Measurements from ENCODE around the gene CTSZ. TPM values are rescaled to one million over a fixed set of nuclear protein-coding genes. Genes with fewer than 3 reads are reported as not detected.
"Not testable (repeated sequence)": the region's sequence is repeated elsewhere in the genome, so short reads cannot be mapped to it uniquely, and the experiment has no call there.

CTSZ gene
- total RNA-seq, 1 experiment from 2014 or later: 200 TPM

DNA sequence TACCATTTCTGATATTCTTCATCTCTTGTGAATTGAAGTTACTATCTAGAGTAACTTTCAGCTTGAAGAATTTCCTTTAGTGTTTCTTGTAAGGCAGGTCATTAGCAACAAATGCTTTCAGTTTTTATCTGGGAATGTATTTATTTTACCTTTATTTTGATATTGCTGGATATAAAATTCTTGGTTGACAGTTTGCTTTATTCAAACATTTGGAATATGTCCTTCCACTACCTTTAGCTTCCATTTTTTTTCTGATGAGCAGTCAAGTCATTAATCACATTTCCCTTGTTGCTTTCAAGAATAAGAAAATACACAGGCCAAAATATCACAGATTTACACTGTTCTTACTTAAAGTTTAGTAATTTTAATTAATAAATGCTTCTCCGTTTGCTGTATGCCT is 31.7 kb downstream of the CTSZ start:
- in situ Hi-C loops (cut with HindIII; ENCODE audit: low pct_unique_long_range_greater_than_20kb, low sequenced_read_pairs): no loop called here

GRCh38 chr20:58973866-58974265 is 33.2 kb downstream of the CTSZ start:
- in situ Hi-C loops (cut with HindIII; ENCODE audit: low pct_unique_long_range_greater_than_20kb, low sequenced_read_pairs): no loop called here
- DNase-seq (ENCODE audit: low read depth, low spot score): no peak

More for the DNA sequence above, 31.7 kb downstream of the CTSZ start:
- DNase-seq (ENCODE audit: low read depth, low spot score): no peak

- no peak for DNase-seq (ENCODE audit: low read depth, low spot score)
- in situ Hi-C loops (cut with HindIII; ENCODE audit: low pct_unique_long_range_greater_than_20kb, low sequenced_read_pairs): no loop called here
These were observed 33.9 kb downstream of the CTSZ start for GRCh38 chr20:58973179-58973578.

DNA sequence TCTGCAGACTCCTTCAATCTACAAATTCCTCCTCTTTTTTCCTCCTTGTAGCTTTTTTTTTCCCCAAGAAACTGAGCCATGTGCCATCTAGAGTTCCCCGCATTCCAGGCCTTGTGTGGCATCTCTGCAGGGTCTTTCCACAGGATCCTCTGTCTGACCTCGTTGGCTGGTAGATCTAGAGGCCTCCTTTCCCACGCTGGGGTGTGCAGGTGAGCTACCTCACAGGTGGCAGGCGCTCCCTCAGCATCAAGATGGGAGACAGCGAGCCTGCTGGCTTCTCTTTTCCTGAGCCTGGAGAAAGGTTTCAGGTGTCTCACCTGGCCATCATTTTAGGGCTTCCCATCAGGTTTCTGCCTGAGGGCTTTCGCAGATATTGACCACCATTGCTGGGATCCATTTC is 35.6 kb downstream of the CTSZ start:
- in situ Hi-C loops (cut with HindIII; ENCODE audit: low pct_unique_long_range_greater_than_20kb, low sequenced_read_pairs): no loop called here
- DNase-seq (ENCODE audit: low read depth, low spot score): no peak

DNA sequence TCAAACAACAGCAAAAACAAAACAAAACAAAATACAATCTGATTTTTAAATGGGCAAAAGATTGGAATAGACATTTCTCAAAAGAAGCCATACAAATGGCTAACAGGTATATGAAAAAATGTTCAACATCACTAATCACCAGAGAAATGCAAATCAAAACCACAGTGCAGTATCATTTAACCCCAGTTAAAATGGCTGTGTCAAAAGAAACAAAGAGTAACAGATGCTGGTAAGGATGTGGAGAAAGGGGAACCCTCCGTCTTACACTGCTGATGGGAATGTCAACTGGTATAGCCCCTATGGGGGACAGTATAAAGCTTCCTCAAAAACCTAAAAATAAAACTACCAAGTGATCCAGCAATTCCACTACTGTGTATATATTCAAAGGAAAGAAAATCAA is 36.9 kb downstream of the CTSZ start:
- in situ Hi-C loops (cut with HindIII; ENCODE audit: low pct_unique_long_range_greater_than_20kb, low sequenced_read_pairs): no loop called here
- DNase-seq (ENCODE audit: low read depth, low spot score): no peak

- in situ Hi-C loops (cut with HindIII; ENCODE audit: low pct_unique_long_range_greater_than_20kb, low sequenced_read_pairs): no loop called here
- no peak for DNase-seq (ENCODE audit: low read depth, low spot score)
These were observed 37.6 kb downstream of the CTSZ start for GRCh38 chr20:58969439-58969838.

- no peak for DNase-seq (ENCODE audit: low read depth, low spot score)
- in situ Hi-C loops (cut with HindIII; ENCODE audit: low pct_unique_long_range_greater_than_20kb, low sequenced_read_pairs): no loop called here
These were observed 39.2 kb downstream of the CTSZ start for GRCh38 chr20:58967652-58968429.

DNA sequence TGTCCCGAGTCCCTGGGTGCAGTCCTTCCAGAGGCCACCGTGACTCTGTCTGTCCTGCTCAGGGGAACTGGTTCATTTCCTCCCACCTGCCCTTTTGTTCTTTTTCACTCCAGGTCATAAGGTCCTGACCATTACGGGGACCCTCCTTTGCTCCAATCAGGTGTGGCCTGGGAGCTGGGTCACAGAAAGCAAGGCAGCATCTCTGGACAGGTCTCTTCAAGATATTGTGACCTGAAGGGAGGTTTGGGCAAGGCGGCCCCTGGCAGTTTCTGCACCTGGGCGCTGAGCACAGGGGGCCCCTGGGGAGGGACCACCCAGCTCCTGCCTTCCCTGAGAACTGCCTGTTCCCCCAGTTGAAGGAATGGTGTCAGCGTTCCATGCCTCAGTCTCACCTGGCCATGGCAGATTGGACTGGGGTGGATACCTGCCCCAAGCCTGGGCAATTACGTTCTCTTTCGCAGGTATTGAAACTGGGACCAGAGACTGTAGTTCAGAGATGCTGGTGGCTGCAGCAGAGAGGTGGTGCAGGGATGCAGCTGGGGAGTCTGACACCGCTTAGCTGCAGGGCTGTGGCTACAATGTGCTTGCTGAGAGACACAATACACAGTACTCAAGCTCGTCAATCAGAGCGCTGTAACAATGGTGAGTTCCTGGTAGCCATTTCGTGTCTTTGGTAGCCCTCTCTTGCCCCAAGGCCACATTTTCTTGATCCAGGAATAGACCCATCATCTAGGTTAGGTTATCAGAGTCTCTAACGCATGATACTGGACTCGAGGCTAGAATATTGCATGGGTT is 41.6 kb downstream of the CTSZ start:
- DNase-seq (ENCODE audit: low read depth, low spot score): no peak
- in situ Hi-C loops (cut with HindIII; ENCODE audit: low pct_unique_long_range_greater_than_20kb, low sequenced_read_pairs): no loop called here

DNA sequence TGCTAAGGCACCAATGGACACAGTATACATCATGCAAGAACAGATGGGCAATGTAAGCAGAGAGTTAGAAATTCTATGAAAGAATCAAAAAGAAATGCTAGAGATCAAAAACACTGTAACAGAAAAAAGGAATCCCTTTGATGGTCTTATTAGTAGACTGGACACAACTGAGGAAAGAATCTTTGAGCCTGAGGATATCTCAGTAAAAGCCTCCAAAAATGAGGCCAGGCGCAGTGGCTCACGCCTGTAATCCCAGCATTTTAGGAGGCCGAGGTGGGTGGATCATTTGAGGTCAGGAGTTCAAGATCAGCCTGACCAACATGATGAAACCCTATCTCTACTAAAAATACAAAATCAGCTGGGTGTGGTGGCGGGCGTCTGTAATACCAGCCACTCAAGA is 43.1 kb downstream of the CTSZ start:
- DNase-seq (ENCODE audit: low read depth, low spot score); in situ Hi-C loops (cut with HindIII; ENCODE audit: low pct_unique_long_range_greater_than_20kb, low sequenced_read_pairs): not testable (repeated sequence)

GRCh38 chr20:58963060-58963584 is 43.9 kb downstream of the CTSZ start:
- in situ Hi-C loops (cut with HindIII; ENCODE audit: low pct_unique_long_range_greater_than_20kb, low sequenced_read_pairs): no loop called here
- DNase-seq (ENCODE audit: low read depth, low spot score): peak; percentile 42

DNA sequence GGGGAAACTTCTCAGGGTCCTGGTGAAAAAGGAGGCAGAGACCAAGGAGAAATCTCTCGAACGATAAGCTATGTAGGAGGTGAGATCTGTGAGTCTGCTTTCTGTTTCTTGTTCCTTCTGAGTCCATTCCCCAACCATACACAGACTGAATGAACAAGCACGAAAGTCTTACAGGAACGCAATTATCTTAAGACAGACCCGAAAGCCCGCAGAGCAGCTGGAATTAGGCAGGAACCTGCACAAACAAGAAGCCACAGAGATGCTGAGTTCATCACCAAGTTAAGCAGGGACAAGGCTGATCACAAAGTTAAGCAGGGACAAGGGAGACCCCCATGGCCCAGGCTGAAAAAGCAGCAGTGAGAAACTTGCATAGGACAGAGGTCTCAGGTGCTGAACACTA is 47.4 kb downstream of the CTSZ start:
- DNase-seq (ENCODE audit: low read depth, low spot score): no peak
- in situ Hi-C loops (cut with HindIII; ENCODE audit: low pct_unique_long_range_greater_than_20kb, low sequenced_read_pairs): no loop called here

DNA sequence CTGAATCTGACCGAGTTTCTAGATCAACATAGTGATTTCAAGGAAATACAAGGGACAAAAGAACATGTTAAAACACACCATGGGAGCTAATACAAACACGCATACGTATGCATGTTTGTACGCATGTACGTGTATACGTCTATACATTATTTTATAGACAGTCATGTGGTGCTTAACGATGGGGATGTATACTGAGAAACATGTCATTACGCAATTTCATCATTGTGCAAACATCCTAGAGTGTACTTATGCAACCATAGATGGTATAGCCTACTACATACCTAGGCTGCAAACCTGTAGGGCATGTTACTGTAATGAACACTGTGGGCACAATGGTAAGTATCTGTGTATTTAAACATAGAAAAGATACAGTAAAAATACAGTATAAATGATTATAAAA is 51.0 kb downstream of the CTSZ start:
- in situ Hi-C loops (cut with HindIII; ENCODE audit: low pct_unique_long_range_greater_than_20kb, low sequenced_read_pairs): no loop called here
- no peak for DNase-seq (ENCODE audit: low read depth, low spot score)

GRCh38 chr20:58953050-58953449 is 54.0 kb downstream of the CTSZ start:
- in situ Hi-C loops (cut with HindIII; ENCODE audit: low pct_unique_long_range_greater_than_20kb, low sequenced_read_pairs): no loop called here
- no peak for DNase-seq (ENCODE audit: low read depth, low spot score)

GRCh38 chr20:58950603-58951002 is 56.5 kb downstream of the CTSZ start:
- peak; percentile 38 for DNase-seq (ENCODE audit: low read depth, low spot score)
- in situ Hi-C loops (cut with HindIII; ENCODE audit: low pct_unique_long_range_greater_than_20kb, low sequenced_read_pairs): no loop called here

GRCh38 chr20:58947797-58948388 is 59.2 kb downstream of the CTSZ start:
- in situ Hi-C loops (cut with HindIII; ENCODE audit: low pct_unique_long_range_greater_than_20kb, low sequenced_read_pairs); DNase-seq (ENCODE audit: low read depth, low spot score): not testable (repeated sequence)

GRCh38 chr20:58945965-58946631 is 61.0 kb downstream of the CTSZ start:
- DNase-seq (ENCODE audit: low read depth, low spot score): no peak
- in situ Hi-C loops (cut with HindIII; ENCODE audit: low pct_unique_long_range_greater_than_20kb, low sequenced_read_pairs): no loop called here

All from SK-MEL-5 (cell line).